Hepatocyte (in vitro differentiated cells): ENCODE results near the gene EHBP1. TPM values are rescaled to one million over a fixed set of nuclear protein-coding genes. Genes with fewer than 3 reads are reported as not detected.

ENCODE experiments used
- DNase-seq: peaks from one replicate; pipeline ENCODE4 v3.0.0-alpha.2; 2016; ENCODE audit warnings: low spot score
- H2AFZ ChIP-seq: fragments of 200-600 bp; sonication (generic); 2 replicates; pipeline ENCODE4 v1.6.0; 2016; ENCODE audit warnings: antibody characterized with exemption, mild to moderate bottlenecking
- H3K27ac ChIP-seq: fragments of 200-600 bp; sonication (generic); 2 replicates; pipeline ENCODE4 v1.5.1; 2016; ENCODE audit warnings: mild to moderate bottlenecking
- H3K27me3 ChIP-seq: fragments of 200-600 bp; sonication (generic); 2 replicates; pipeline ENCODE4 v1.6.1; 2016
- H3K36me3 ChIP-seq: fragments of 200-600 bp; sonication (generic); replicated peaks from 2 replicates; pipeline ENCODE4 v1.5.1; 2016; ENCODE audit warnings: low read depth; ENCODE audit not compliant: insufficient read depth
- H3K4me1 ChIP-seq: fragments of 200-600 bp; sonication (generic); 2 replicates; pipeline ENCODE4 v1.5.1; 2016; ENCODE audit warnings: mild to moderate bottlenecking, moderate library complexity; ENCODE audit not compliant: insufficient read depth
- H3K4me2 ChIP-seq: fragments of 200-600 bp; sonication (generic); 2 replicates; pipeline ENCODE4 v1.6.0; 2016
- H3K4me3 ChIP-seq: fragments of 200-600 bp; sonication (generic); 2 replicates; pipeline ENCODE4 v1.5.1; 2016; ENCODE audit warnings: mild to moderate bottlenecking
- H3K79me2 ChIP-seq: fragments of 200-600 bp; sonication (generic); 2 replicates; pipeline ENCODE4 v1.6.0; 2017; ENCODE audit warnings: mild to moderate bottlenecking
- H3K9me2 ChIP-seq: fragments of 200-600 bp; sonication (generic); replicated peaks from 2 replicates; pipeline ENCODE4 v1.6.0; 2017; ENCODE audit warnings: mild to moderate bottlenecking; ENCODE audit not compliant: insufficient read depth
- H3K9me3 ChIP-seq: fragments of 200-600 bp; sonication (generic); 2 replicates; pipeline ENCODE4 v1.5.1; 2016; ENCODE audit warnings: low read depth, mild to moderate bottlenecking
- H4K20me1 ChIP-seq: fragments of 200-600 bp; sonication (generic); 2 replicates; pipeline ENCODE4 v1.6.0; 2016; ENCODE audit warnings: mild to moderate bottlenecking; ENCODE audit not compliant: insufficient read depth, poor library complexity, severe bottlenecking
- CTCF ChIP-seq: fragments of 200-600 bp; sonication (generic); IDR thresholded peaks from 2 replicates; pipeline ENCODE4 v1.5.1; 2016; ENCODE audit warnings: antibody characterized with exemption, mild to moderate bottlenecking; ENCODE audit not compliant: poor library complexity
- EZH2 ChIP-seq: fragments of 200-600 bp; sonication (generic); IDR thresholded peaks from 2 replicates; pipeline ENCODE4 v1.6.1; 2016; ENCODE audit warnings: antibody characterized with exemption, mild to moderate bottlenecking, borderline replicate concordance
- EZH2phosphoT487 ChIP-seq: fragments of 200-600 bp; sonication (generic); IDR thresholded peaks from one replicate; pipeline ENCODE4 v1.6.1; 2018; ENCODE audit warnings: antibody characterized with exemption, mild to moderate bottlenecking, low read depth, moderate library complexity; ENCODE audit not compliant: unreplicated experiment, severe bottlenecking
- WGBS: methylation state at CpG from one replicate; pipeline ENCODE4 v1.1.6; 2016; ENCODE audit warnings: low lambda C conversion rate; ENCODE audit errors: missing lambda C conversion rate; 5-methylcytosine and 5-hydroxymethylcytosine counted together
- polyA plus RNA-seq: library from polyadenylated mRNA; unstranded; fragments of >200 nt; fragmentation: Nextera tagmentation; extraction: Ambion mirVana; gene quantifications from 2 replicates; pipeline ENCODE4 v1.2.1, GENCODE V29; 2016
- total RNA-seq: library from RNA; depleted of rRNA; stranded (reverse); fragments of >200 nt; gene quantifications from 2 replicates; pipeline ENCODE4 v1.2.3, GENCODE V29; 2014

The EHBP1 gene
- total and polyA plus RNA-seq, 2 experiments from 2014 or later, result 11.4 to 34.6 TPM

GRCh38 chr2:62938126-62938525 lies 232.6 kb downstream of the EHBP1 start:
- 94% methylated on average over 1 of the region's 1 CpG for WGBS
- no peak for TF ChIP-seq CTCF
- no peak for TF ChIP-seq EZH2phosphoT487
- TF ChIP-seq EZH2, result no peak
- H3K4me3 ChIP-seq, result no peak overlapping the region
- H3K9me3 ChIP-seq, result no peaks in the 10 kb centered on the region
- H2AFZ ChIP-seq, result no peak overlapping the region
- H3K79me2 ChIP-seq, result no peaks in the 10 kb centered on the region
- no peaks in the 10 kb centered on the region for H4K20me1 ChIP-seq
- H3K4me2 ChIP-seq, result no peak overlapping the region
- no peaks in the 10 kb centered on the region for H3K4me1 ChIP-seq
- no peaks in the 10 kb centered on the region for H3K36me3 ChIP-seq
- DNase-seq, result no peak
- H3K9me2 ChIP-seq, result no peaks in the 10 kb centered on the region
- H3K27me3 ChIP-seq, result no peaks in the 10 kb centered on the region
- no peak overlapping the region for H3K27ac ChIP-seq

GRCh38 chr2:62939735-62940491 lies 234.4 kb downstream of the EHBP1 start:
- no peak overlapping the region for H2AFZ ChIP-seq
- no peak for TF ChIP-seq CTCF
- no peak for TF ChIP-seq EZH2

GRCh38 chr2:62940697-62941096 lies 235.2 kb downstream of the EHBP1 start:
- 86% methylated on average over 2 of the region's 2 CpGs for WGBS
- Histone ChIP-seq H3K9me3 (no peaks in the 10 kb centered on the region), H3K79me2 (no peaks in the 10 kb centered on the region), H2AFZ (no peak overlapping the region), H3K9me2 (no peaks in the 10 kb centered on the region), H3K27me3 (no peaks in the 10 kb centered on the region), H3K4me2 (no peak overlapping the region), H3K27ac (no peak overlapping the region), H3K4me1 (no peaks in the 10 kb centered on the region), H3K4me3 (no peak overlapping the region), H3K36me3 (no peaks in the 10 kb centered on the region), H4K20me1 (no peaks in the 10 kb centered on the region)
- TF ChIP-seq EZH2 (no peak), EZH2phosphoT487 (no peak), CTCF (no peak)
- DNase-seq, result no peak

More at GRCh38 chr2:62939735-62940491, 234.4 kb downstream of the EHBP1 start:
- no peaks in the 10 kb centered on the region for H3K27me3 ChIP-seq
- H3K4me1 ChIP-seq, result no peaks in the 10 kb centered on the region
- H3K9me3 ChIP-seq, result no peaks in the 10 kb centered on the region
- H3K4me3 ChIP-seq, result no peak overlapping the region
- no peak overlapping the region for H3K27ac ChIP-seq
- no peaks in the 10 kb centered on the region for H3K79me2 ChIP-seq
- H3K4me2 ChIP-seq, result no peak overlapping the region
- H4K20me1 ChIP-seq, result no peaks in the 10 kb centered on the region
- DNase-seq, result no peak
- 92% methylated on average over 5 of the region's 5 CpGs for WGBS
- H3K36me3 ChIP-seq, result no peaks in the 10 kb centered on the region
- H3K9me2 ChIP-seq, result no peaks in the 10 kb centered on the region
